Measurements from ENCODE around the gene NAP1L4.

Gene NAP1L4

GRCh38 chr11:2920343-2920742 is 71.8 kb downstream of the NAP1L4 start:
- H3K27me3 ChIP-seq (replicated peaks; ENCODE audit: insufficient read depth, low read length): peaks cover 24% of the 10 kb centered on the region
- H3K79me2 ChIP-seq (ENCODE audit: low read length): no peaks in the 10 kb centered on the region
- H3K27ac ChIP-seq (ENCODE audit: low read length): no peak overlapping the region
- no peaks in the 10 kb centered on the region for H3K9me3 ChIP-seq (replicated peaks; ENCODE audit: insufficient read depth, low read length)
- no peak overlapping the region for H2AFZ ChIP-seq (ENCODE audit: low read length)
- no peaks in the 10 kb centered on the region for H3K36me3 ChIP-seq (replicated peaks; ENCODE audit: insufficient read depth, low read length)
- H3F3A ChIP-seq (ENCODE audit: insufficient read depth, low read length): no peaks in the 10 kb centered on the region
- H3K4me3 ChIP-seq (ENCODE audit: low read length): no peak overlapping the region
- TF ChIP-seq CTCF (IDR thresholded peaks at IDR 0.05; ENCODE audit: low read length) (no peak), EZH2 (optimal IDR thresholded peaks at IDR 0.05; ENCODE audit: low read depth, low read length) (no peak), EZH2phosphoT487 (IDR thresholded peaks at IDR 0.05; ENCODE audit: low read length) (no peak)
- no peak overlapping the region for H3K9ac ChIP-seq (ENCODE audit: low read length)
- H3K4me2 ChIP-seq (ENCODE audit: low read depth, low read length): no peak overlapping the region
- no peaks in the 10 kb centered on the region for H3K4me1 ChIP-seq (ENCODE audit: low read length)
- DNase-seq: no peak
- no peaks in the 10 kb centered on the region for H3K9me2 ChIP-seq (replicated peaks; ENCODE audit: insufficient read depth, low read length)
- H4K20me1 ChIP-seq (ENCODE audit: insufficient read depth, low read length): no peaks in the 10 kb centered on the region

- no peak overlapping the region for H3K27ac ChIP-seq (ENCODE audit: low read length)
- no peak overlapping the region for H2AFZ ChIP-seq (ENCODE audit: low read length)
Observed at GRCh38 chr11:2919837-2920236, 72.3 kb downstream of the NAP1L4 start.

GRCh38 chr11:2919188-2919587 is 72.9 kb downstream of the NAP1L4 start:
- Histone ChIP-seq H3K79me2 (ENCODE audit: low read length) (no peaks in the 10 kb centered on the region), H4K20me1 (ENCODE audit: insufficient read depth, low read length) (no peaks in the 10 kb centered on the region), H3K9me3 (replicated peaks; ENCODE audit: insufficient read depth, low read length) (no peaks in the 10 kb centered on the region), H3K27ac (ENCODE audit: low read length) (no peak overlapping the region), H3K4me1 (ENCODE audit: low read length) (no peaks in the 10 kb centered on the region), H3K36me3 (replicated peaks; ENCODE audit: insufficient read depth, low read length) (no peaks in the 10 kb centered on the region), H2AFZ (ENCODE audit: low read length) (no peak overlapping the region), H3F3A (ENCODE audit: insufficient read depth, low read length) (no peaks in the 10 kb centered on the region), H3K9ac (ENCODE audit: low read length) (no peak overlapping the region), H3K4me3 (ENCODE audit: low read length) (no peak overlapping the region), H3K27me3 (replicated peaks; ENCODE audit: insufficient read depth, low read length) (peaks cover 13% of the 10 kb centered on the region), H3K9me2 (replicated peaks; ENCODE audit: insufficient read depth, low read length) (no peaks in the 10 kb centered on the region), H3K4me2 (ENCODE audit: low read depth, low read length) (no peak overlapping the region)
- no peak for TF ChIP-seq EZH2phosphoT487 (IDR thresholded peaks at IDR 0.05; ENCODE audit: low read length)
- TF ChIP-seq CTCF (IDR thresholded peaks at IDR 0.05; ENCODE audit: low read length): no peak
- no peak for TF ChIP-seq EZH2 (optimal IDR thresholded peaks at IDR 0.05; ENCODE audit: low read depth, low read length)
- no peak for DNase-seq

More at GRCh38 chr11:2919837-2920236, 72.3 kb downstream of the NAP1L4 start:
- no peaks in the 10 kb centered on the region for H3K4me1 ChIP-seq (ENCODE audit: low read length)
- no peak overlapping the region for H3K4me2 ChIP-seq (ENCODE audit: low read depth, low read length)
- H3K4me3 ChIP-seq (ENCODE audit: low read length): no peak overlapping the region
- no peaks in the 10 kb centered on the region for H3K9me2 ChIP-seq (replicated peaks; ENCODE audit: insufficient read depth, low read length)
- H3K9ac ChIP-seq (ENCODE audit: low read length): no peak overlapping the region
- H3K79me2 ChIP-seq (ENCODE audit: low read length): no peaks in the 10 kb centered on the region
- peaks cover 19% of the 10 kb centered on the region for H3K27me3 ChIP-seq (replicated peaks; ENCODE audit: insufficient read depth, low read length)
- no peaks in the 10 kb centered on the region for H3F3A ChIP-seq (ENCODE audit: insufficient read depth, low read length)
- no peak for DNase-seq
- no peaks in the 10 kb centered on the region for H3K9me3 ChIP-seq (replicated peaks; ENCODE audit: insufficient read depth, low read length)
- H3K36me3 ChIP-seq (replicated peaks; ENCODE audit: insufficient read depth, low read length): no peaks in the 10 kb centered on the region
- TF ChIP-seq EZH2 (optimal IDR thresholded peaks at IDR 0.05; ENCODE audit: low read depth, low read length) (no peak), CTCF (IDR thresholded peaks at IDR 0.05; ENCODE audit: low read length) (no peak), EZH2phosphoT487 (IDR thresholded peaks at IDR 0.05; ENCODE audit: low read length) (no peak)
- H4K20me1 ChIP-seq (ENCODE audit: insufficient read depth, low read length): no peaks in the 10 kb centered on the region
